NK-92 (cell line): ENCODE data around the gene CREB5.

Source experiments
- DNase-seq: peaks from one replicate; lab custom pipeline; 2025; ENCODE audit not compliant: unreplicated experiment; lab: John Stamatoyannopoulos, UW

Gene CREB5

DNA sequence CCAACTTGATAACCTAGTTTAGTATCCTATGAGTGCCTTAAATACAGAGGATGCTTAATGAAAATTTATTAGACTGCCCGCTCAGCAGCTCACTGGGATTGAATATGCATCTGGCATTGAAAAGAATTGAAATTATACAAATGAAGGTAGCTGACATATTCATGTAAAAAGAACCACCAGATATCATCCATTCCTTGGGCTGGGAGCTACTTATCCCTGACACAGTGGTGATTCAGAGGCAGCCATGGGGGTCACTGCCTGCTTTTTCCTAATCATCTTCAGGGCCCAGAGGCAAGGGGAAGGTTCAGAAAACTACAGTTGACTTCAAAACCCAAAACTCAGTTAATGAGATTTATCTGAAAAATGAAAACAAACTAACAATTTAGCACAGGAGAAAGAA lies 424.9 kb downstream of the CREB5 start:
- DNase-seq: no peak

DNA sequence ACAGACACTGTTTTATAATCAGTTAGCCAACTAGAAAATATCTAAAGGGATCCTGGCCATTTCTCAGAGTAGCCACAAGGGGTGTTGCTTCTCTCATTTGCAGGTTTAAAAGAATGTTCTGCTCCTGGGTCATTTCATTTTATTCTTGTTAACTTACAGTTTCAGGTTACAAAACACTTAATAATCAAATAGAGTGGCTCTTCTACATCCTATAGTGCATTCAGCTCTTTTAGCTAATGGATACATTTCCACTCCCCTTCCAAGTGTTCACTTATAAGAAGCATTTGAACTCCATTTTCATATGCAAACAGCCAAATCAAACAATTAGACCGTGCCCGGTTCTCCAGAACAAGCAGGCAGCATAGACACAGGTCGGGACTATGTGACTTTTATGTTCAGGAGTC lies 428.3 kb downstream of the CREB5 start:
- no peak for DNase-seq

DNA sequence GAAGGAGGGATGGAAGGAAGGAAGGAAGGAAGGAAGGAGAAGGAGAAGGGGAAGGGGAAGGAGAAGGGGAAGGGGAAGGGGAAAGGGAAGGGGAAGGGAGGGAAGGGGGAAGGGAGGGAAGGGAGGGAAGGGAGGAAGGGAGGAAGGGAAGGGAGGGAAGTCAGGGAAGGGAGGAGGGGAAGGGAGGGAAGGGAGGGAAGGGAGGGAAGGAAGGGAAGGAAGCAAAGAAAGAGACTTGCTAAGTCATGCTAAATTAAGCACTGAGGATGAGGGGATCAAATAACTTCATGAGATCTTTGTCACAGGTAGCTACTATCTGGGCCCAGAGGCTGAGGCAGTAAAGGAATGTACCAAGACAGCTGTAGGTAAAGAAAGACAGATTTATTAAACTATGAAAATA lies 429.4 kb downstream of the CREB5 start:
- no peak for DNase-seq

- no peak for DNase-seq
Measured at GRCh38 chr7:28842769-28843295, 430.5 kb downstream of the CREB5 start.

DNA sequence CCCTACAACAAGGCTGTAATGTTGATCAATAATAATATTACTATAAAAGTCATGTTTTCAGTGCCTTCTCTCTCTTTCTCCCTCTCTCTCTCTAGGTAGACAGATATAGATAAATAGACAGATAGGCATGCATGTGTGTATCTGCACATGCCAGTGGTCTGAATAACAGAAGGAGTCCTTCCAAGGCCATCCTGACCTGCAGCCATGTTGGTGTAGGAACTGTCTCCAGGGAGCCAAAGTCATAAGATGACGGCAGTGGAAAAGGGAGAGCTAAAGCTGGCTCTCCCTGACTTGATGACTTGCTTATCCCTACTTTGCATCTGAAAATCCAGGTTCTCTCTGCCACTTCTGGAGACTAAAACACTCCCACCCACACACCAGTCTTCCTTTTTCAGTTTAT lies 432.8 kb downstream of the CREB5 start:
- DNase-seq: no peak

DNA sequence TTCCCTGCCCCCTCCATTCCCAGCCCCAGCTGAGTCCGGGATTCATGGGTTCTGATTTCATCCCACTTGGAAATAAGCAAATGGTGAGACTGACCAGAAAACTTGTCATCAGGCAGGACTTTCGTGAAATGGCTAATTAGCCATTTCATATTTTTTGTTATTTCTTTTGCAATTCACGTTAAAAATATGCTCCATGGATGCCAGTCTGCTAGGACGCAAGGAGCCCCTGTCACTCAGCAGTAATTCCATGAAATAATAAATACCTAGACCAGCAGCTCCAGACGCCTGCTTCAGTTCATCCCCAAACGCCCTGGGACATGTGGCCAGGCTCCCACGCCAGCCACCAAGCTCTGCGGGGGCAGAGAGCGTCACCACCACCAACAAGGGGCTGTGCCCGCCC lies 434.9 kb downstream of the CREB5 start:
- DNase-seq: no peak

GRCh38 chr7:28847681-28848080 lies 435.4 kb downstream of the CREB5 start:
- no peak for DNase-seq

DNA sequence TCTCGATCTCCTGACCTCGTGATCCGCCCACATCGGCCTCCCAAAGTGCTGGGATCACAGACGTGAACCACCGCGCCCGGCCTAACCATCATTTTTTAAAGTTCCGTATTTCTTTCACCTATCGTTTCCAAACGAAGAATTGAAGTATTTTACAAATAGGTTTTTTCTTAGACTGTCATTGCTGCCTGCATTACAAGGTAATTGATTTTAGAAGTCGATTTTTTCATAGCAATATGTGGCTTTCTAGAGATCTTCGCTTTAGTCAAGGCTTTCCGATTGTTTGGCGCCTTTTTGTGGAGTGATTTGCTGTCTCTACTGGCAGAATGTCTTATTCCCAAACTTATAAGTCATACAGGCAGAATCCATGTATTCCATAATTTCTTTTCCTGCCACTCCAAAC lies 436.6 kb downstream of the CREB5 start:
- no peak for DNase-seq

GRCh38 chr7:28850699-28851098 lies 438.4 kb downstream of the CREB5 start:
- no peak for DNase-seq

DNA sequence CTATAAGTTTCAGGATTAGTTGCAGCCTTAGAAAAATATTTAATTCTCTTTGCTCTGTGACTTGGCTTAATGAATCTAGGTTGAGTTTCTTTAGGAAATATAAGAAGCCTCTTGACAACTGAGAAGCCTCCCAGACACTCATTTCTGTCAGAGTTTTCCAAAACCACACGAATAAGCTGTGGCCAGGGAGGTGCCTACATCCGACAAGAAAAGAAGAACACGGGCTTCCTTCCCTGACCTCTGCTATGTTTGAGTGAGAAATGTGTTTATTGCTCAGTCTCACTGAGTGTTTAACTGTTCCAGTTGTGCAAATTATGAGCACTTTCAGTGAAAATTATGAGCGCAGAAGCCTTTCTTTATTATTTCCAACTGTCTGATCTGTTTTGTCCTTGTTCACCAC lies 440.8 kb downstream of the CREB5 start:
- DNase-seq: no peak

DNA sequence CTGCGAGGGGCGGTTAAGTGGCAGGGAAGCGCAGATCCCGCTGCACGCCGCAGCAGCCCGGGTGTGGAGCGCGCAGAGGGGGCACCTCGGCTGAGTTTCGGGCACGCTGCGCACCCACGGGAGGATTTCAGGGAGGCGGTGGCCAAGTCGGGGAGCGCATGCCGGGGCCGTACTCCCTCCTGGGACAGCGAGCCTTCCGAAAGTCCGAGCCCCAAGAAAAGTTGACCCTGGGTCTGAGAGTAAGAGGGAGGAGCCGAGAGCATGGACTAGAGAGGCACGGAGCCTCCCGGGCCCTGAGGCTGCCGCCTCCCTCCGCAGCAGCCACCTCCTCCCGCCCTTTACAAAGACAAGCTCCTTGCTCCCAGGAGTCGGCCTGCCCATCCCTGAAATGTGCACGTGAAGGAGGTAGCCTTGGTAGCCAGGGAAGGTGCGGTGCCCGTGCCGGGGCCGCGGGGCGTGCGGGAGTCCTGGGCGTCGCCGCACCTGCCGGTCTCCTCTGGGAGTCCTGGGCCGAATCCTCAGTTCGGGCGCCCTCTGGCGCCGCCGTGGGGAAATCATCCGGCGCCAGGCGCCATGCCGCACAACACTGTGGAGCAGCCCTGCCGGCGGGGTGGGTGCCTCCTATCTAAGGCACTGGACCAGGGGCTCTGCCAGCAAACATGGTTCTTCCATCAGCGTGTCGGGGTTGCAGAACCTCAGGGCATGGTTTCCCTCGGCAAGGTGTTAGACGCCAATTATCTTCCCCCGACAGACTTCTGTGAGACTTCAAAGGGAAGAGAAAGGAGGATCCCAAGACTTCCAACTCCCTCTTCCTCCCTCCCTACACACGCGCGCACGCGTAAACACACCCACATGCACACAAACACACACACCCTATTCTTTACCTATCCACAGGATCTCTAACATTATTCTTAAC lies 441.8 kb downstream of the CREB5 start:
- DNase-seq: no peak

DNA sequence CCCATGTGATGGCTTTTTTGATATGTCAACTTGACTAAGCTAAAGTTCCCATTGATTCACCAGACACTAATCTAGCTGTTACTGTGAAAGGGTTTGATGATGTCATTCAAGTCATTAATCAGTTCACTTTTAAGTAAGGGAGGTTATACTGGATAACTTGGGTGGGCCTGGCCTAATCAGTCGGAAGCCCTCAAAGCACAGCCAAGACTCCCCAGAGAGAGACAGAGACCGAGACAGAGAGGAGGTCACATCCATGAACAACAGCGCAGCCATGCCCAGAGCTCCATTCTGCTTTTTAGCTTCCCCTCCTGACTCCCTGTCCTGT lies 442.4 kb downstream of the CREB5 start:
- no peak for DNase-seq

DNA sequence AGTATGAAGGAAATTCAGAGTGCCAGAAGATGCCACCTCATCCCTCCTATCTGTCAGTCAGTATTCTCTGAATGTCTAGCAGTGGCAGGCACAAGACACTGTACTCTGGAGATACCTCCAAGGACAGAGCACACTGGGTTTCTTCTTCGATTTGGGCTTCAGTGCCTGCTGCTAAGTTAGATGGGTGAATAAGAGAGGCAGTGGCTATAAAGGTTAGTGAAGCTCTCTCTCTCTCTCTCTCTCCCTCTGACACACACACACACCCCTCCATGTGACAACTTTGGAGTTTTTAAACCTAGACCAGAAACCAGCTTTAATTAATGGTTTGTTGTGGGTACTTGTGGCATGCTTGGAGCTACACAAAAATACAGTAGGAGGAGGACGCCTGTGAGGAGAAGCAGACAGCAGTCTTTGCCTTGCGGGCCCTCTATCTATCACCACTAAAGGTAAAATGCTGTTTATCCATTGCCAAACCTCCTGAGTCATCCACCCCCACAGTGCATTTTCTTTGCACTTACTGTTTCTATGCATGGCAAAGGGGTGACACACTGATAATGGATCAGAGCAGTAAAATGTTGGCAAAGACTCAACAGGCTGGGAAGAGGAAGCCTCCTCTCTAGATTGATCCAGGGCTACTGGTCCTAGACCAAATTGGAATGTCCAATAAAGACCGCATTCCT lies 443.4 kb downstream of the CREB5 start:
- no peak for DNase-seq

DNA sequence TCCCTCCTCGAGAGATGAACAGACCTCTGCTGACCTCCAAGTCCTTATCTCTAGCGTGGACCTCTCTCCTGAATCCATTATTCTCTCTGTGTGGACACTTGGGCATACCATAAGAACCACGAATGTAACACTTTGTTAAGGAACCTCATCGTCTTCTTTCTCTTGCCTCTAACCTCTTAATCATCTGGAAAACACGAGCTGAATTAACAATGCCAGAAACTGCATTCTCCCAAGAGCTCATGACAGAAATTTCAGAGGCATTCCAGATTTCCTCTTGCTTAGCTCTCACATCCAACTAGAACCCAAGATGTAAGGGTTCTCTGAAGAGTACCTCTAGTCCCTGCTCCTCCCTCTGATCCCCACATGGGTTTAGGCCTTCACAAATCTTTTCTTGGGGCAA lies 444.3 kb downstream of the CREB5 start:
- DNase-seq: no peak

- no peak for DNase-seq
Measured at GRCh38 chr7:28858206-28858605, 445.9 kb downstream of the CREB5 start.

DNA sequence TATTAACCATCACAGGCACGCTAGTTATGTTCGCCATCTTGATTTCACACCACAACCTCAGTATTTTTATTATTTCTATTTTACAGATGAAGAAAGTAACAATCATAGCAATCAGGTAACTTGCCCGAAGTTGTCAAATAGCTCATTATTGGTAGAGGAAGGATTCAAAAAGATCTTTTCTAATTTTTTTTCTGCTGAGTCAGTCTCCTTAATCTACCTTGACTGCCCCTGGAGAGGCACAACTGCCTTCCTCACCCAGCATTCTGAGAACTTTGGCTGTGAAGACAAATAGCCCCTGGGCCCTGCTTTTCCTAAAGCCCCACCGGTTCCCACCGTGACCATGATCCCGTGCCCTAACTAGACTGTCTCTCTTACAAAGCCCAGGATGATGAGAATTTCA lies 446.6 kb downstream of the CREB5 start:
- no peak for DNase-seq

- no peak for DNase-seq
Measured at GRCh38 chr7:28861825-28862224, 449.5 kb downstream of the CREB5 start.

DNA sequence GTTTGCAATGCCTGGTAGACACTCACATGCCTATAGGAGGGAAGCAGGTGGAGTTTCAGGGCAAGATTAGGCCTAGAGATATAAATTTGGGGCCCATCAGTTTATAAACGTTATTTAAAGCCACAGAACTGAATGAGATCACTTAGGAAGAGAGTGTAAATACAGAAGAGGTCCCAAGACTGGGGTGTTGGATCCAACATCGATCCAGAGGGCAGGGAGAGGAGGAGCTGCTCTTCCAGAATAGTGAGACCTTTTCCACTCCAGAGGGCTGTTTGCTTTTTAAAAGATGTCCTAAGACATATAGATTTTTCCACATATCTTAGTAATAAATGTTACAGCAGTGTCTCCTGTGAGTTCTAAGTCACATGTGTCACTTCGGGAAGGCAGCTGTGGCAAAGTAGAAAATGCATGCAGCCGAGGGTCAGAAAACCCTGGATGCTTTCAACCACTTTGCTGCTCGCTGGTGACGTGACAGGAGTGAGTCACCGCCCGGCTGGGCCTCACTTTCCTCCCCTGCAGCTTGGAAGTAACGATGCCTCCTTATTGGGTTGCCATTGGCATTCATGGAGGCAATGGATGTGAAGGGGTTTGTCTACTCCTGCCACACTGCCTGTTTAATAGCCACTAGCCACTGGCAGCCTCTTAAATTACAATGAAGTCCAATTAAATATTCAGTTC lies 450.4 kb downstream of the CREB5 start:
- no peak for DNase-seq

DNA sequence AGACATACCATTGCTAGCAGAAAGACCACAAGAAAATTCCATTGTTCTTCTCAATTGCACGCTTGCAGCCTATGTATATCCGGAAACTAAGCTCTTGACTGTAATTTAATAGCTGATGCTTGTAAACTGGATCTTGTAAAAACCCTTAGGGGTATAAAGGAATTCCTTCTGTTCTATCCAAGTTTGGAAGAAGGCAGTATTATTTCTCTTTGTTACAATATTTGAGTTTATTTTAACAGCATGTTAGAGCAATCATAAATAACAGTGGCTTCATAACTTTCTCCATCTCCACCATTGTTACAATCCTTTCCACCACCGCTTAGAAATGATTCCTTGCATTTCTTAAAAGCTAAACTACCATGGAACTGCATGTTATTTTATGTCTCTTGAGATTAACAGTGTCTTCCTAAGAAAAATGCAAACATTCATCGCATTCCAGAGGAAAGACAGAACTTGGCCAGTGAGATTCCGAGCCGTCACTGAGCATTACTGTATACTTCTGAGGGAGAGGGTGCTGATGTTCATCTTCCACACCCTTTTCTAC lies 453.4 kb downstream of the CREB5 start:
- DNase-seq: no peak

GRCh38 chr7:28868712-28869111 lies 456.4 kb downstream of the CREB5 start:
- DNase-seq: no peak

- DNase-seq: no peak
Measured at GRCh38 chr7:28871077-28871476, 458.8 kb downstream of the CREB5 start.

- DNase-seq: no peak
Measured at GRCh38 chr7:28871631-28872030, 459.3 kb downstream of the CREB5 start.
